HG03159 (cell line): ENCODE data around the gene RNPS1.
A peak's percentile ranks its signal among the peaks of the same experiment; 100 is the strongest.

Source experiments
- ATAC-seq: cut with Tn5 transposase; IDR thresholded peaks from one replicate; pipeline ENCODE4 v1.9.1; 2021; ENCODE audit warnings: mild to moderate bottlenecking, moderate library complexity; ENCODE audit not compliant: unreplicated experiment

RNPS1 gene, protein sequence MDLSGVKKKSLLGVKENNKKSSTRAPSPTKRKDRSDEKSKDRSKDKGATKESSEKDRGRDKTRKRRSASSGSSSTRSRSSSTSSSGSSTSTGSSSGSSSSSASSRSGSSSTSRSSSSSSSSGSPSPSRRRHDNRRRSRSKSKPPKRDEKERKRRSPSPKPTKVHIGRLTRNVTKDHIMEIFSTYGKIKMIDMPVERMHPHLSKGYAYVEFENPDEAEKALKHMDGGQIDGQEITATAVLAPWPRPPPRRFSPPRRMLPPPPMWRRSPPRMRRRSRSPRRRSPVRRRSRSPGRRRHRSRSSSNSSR

DNA sequence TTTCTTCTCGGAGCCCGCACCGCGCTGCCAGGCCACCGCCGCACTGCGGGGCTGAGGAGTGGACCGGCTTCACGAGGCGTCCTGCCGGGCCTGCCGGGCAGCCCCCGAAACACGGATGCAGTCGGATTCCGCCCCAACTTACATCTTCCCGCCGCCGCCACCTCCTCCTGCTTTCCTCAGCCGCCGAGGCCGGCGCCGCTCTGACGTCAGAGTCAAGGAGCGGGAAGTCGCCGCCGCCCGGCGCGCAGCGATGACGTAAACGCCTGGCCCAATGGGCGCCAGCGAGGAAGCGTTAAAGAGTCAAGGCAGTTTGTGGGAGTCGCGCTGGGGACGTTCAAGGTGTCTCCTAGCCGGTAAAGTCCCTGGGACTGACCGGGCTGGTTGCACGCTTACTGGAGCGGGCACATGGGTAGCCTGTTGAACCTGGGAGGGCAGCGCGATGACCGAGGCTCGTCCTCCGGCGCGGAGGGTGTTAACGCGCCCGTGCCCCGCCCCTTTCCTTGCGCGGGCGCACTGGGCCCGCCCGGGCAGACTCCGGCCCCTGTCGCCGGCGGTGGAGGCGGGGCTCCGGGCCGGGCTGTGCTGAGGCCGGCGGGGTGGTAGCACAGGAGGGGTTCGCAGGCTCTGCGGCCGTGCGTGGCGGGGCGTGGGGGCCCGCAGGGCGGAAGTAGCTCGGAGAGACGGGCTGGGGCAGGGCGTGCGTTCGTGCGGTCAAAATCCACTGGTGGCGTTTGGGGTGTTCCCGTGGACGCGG lies at the start of gene RNPS1:
RNPS1 (minus strand) TSS at position 214 of the 754 bp plus-strand sequence. CDS start 3,483 bp downstream, outside the sequence.
- peak; percentile 74 for ATAC-seq

DNA sequence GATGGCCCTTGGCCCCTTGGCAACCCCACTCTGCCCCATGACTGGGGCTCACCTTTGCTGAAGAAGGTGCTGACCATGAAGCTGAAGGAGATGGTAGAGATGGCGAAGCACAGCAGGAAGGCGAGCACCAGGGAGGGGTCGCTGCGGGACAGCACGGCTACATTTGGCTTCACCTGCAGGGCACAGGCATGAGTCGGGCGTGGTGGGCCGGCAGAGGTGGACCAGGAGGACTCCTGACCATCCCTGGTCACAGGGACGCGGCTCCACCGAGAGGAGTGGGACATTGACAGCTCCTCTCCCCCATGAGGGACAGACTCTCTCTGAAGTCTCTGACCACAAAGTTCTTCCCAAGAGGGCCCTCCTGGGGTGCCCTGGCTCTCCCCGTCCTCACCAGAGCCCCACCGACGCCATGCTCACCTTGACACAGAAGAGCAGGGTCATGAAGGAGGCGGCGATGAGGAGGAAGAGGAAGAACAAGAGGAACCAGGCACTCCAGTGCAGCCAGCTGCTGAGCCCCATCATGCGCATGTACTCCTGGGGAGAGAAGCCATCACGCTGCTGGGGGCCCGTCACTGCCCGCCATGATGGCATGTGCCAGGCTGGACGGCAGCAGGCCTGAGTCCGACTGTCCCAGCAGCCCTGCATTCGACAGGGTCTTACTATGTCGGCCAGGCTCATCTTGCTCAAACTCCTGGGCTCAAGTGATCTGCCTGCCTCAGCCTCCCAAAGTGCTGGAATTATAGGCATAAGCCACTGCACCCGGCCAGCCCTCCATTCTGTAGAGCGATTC lies 49.5 kb upstream of the RNPS1 start:
- ATAC-seq, result no peak

DNA sequence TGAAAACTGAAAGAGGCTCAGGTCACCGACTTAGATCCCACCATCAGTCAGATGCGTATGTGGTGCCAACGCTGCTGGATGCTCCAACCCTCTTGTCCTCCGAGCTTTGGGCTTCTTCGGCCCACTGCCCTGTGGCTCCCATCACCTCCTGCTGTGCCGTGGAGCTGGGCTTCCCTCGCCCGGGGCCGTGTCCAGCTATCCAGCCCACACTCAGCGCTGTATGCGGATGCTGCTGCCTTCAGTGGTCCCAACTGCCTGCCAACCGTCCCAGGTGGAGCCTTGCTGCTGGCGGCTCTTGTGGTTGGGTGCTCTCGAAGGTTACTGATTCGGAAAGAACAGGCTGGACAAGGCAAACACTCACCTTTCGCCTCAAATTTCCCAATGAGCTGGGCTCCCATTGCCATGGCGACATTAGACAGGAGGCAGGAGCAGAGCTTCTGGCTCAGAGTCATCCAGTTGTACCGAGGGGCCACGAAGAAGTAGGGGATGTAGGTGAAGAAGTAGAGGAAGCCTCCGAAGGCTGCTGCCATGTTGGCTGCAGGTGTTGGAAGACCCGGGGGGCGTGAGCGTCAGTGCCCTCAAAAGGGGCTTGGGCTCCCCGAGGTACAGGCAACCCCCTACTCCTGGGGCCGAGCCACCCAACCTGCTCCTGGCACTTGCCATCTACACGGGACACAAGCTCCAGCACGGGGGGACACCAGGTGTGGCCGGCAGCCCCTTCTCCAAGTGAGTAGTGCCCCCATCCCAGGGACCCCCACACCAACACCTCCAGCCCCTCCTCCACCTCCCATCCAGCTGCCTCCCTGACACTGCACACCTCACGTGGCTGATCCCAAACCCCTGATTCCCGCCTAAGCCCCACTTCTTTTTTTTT lies 40.4 kb upstream of the RNPS1 start:
- no peak for ATAC-seq

DNA sequence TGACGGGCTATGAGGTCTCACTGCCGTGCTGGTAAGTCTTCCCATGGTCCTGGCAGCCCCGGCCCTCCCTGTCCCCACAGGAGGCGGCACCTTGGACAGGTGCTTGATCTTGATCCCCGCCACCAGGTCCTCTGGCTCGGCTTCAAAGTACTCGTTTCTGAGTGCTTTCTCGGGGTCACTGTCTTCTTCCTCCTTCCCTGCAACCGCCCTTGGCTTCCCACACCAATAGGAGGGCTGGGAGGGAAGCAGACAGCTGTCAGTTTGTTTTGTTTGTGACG lies 31.9 kb upstream of the RNPS1 start:
- ATAC-seq, result no peak

DNA sequence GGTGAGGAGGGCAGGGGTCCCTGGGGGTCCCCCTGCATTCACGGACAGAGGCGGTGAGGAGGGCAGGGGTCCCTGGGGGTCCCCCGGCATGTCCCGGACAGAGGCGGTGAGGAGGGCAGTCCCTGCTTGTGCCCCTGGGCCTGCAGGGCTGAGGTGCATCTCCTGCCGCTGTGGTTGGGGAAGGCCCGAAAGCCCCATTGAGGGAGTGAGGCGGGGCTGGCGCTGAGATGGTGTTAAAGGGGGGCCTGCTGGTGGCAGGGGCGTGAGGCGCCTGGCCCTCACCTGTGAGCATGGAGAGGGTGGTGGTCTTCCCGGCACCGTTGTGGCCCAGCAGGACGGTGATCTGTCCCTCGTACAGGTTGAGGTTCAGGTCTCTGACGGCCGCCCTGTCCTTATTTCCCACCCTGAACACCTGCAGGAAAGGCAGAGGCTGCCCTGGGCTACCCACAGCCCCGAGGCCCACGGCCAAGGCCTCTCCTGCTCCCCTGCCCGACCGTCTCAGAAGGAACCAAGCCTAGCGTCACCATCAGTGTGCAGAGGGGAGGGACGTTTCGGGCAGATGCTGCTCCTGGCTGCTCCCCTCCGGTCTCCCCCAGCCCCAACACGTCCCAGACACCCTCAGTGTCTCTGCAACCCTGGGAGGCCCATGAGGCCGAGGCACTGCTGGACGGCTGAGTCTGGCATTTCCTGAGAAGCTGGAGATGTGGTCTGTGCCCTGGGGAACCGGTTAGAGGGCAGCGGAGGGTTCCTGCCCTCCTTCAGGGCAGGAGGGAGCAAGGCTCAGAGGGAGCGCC lies 31.4 kb upstream of the RNPS1 start:
- no peak for ATAC-seq

DNA sequence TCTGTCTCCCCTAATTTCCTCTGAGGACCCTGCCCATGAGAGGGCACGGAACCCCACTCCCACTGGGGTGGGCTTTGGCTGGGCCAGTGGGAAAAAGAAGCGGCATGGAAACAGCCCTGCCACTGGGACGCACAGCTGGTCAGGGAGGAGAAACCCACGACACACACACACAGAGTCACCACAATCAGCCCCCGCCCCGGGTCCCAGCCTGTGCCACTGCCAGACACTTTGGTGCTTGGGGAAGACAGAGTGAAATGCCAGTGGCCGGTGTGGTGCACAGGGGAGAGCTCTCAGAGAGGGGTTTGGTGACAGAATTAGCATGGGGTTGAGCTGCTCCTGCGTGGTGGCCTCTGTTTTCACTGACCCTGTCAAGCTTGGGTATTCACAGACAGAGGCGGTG lies 30.7 kb upstream of the RNPS1 start:
- no peak for ATAC-seq

DNA sequence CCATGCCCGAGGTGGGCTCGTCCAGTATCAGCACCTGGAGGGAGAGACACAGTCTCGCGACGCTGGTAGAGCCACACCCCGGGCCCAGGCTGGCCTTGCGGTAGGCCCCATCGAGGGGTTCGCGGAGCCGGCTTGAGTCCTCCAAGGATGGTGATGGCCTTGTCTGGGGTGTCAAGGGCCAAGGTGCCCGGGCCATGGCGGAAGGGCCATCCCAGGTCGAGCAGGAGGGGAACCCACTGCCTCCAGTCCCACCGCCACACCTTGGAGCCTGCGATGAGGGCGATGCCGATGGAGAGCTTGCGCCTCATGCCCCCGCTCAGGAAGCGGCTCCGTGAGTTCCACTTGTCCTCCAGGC lies 29.6 kb upstream of the RNPS1 start:
- no peak for ATAC-seq

DNA sequence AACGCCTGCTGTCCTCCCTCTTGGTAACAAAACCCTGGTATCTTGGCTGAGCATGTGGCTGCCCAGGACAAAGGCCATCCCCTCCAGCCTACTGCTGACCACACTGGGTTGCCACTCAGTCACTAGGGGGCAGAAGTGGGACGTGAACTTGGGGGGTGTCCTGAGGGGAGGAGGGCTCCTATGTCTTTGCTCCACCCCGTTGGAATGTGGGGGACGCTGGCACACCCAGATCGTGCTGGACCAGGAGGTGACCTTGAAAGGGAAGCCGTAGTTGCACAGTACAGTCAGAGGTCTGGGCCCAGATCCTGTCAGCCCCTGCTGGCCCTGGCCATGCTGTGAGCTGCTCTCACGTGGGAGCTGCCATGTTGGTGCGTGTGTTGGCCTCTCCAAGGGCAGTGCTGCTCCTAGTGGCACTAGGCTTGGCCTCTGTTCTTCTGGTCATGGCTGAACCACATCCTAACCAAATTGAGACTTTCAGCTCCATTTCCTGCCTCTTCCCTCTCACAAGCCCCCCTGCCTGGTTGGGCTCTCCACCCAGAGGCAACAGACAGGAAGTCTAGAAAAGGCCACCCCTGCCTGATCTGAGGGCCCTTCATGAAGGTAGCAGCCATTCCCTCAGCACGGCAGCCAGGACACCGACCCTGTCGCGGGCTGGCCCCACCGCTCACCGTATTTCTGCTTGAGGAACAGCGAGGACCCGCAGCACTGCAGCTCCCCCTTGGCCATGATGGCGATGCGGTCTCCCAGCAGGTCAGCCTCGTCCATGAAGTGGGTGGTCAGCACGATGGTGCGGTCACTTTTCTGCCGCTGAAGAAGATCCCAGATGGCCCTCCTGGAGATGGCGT lies 29.0 kb upstream of the RNPS1 start:
- ATAC-seq, result no peak

DNA sequence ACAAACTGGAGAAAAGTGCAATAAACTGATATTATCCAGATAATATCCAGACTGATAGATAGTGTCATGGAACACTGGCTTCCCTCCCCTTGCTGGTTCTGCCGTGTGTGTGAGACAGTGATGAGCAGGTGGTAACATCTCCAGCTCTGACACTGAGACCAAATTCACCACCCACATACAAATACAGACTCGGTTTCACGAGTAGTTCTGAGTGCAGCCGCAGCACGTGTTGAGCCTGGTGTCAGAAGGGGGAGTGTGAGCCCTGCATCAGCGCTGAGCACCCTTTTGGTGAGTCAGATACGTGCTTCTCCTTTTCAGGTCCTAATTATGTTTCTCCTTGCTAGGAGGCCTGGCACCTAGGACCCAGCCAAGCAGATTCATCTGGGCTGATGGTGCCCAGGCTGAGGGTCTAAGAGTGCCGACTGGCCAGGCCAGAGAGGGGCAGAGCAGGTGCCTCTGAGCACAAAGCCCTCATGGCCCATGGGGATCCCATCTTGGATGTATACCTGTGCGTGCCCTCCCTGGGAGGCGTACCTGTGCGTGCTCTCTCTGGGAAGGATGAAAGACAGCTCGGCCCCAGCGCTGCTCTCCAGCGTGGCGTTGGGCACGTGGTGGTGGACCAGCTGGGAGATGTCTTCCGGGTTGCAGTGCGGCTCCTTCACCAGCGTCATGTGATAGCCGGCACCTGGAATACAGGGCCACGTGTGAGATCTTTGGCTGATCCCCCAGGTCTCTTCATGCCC lies 27.3 kb upstream of the RNPS1 start:
- no peak for ATAC-seq

DNA sequence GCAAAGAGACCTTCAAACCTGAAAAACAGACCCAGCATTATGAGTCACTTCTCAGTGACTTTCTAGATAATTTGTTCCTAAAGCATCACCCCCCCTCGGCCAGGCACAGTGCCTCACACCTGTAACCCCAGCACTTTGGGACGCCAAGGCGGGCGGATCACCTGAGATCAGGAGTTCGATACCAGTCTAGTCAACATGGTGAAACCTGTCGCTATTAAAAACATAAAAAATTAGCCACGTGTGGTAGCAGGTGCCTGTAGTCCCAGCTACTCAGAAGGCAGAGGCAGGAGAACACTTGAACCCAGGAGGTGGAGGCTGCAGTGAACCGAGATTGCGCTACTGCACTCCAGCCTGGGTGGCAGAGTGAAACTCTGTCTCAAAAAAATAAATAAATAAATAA lies 24.3 kb upstream of the RNPS1 start:
- no peak for ATAC-seq

DNA sequence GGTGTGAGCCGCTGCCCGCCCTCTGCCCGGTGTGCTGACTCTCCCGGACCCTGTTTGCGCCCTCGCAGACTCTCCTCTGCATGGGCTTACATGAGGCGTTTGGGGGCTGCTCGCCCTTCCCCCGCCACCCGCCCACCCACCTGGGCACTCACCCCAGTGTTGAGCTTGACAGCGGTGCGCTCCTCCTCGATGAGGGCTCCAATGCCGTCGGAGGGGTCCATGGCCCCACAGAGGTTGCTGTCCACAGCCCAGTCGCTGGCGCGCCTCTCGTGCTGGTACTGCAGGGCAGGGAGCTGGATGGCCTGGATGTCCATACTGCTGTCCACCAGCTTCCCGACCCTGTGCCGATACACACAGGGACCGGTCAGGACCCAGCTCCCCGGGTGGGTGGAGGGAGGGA lies 21.4 kb upstream of the RNPS1 start:
- ATAC-seq, result no peak

DNA sequence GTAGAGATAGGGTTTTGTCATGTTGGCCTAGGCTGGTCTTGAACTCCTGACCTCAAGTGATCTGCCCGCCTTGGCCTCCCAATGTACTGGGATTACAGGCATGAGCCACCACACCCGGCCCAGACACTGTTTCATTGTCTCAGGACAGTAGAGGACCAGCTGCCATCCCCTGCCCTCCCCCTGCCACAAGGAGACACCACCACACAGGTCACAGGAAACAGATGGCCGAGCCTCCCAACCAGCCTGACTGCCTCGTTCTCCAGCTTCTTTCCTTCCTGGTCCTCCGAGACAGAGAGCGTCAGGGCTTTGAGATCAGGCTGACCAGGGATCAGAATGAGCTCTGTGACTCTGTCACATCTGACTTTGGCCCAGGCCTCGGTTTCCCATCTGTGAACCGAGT lies 20.8 kb upstream of the RNPS1 start:
- no peak for ATAC-seq

DNA sequence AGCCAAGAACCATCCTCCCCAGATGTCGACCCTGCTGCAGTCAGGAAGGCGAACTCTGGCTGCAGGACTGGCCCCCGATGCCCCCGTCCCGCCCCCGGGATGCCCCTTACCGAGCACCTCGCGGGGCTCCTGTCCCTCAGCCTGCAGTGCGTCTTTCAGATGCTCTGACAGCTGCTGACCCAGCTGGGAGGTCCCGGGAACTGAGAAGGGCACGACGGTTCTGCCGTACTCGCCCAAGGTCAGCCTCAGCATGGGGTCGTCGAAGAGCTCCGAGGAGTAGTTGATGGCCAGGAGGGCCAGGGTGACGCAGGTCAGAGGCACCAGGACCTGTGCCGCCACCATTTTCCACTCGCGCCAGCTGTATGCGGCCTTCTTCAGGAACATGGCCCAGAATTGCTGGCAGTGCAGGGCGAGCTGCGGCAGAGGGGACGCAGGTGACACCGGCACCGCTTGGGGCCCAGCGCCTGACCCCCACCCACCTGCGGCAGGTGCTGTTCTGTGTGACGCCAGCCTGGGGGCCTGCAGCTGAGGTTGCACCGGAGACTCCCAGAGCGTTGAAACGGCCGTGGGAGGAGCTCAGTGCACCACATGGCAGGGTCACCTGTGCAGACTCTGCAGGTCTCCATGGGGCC lies 20.1 kb upstream of the RNPS1 start:
- ATAC-seq, result no peak

DNA sequence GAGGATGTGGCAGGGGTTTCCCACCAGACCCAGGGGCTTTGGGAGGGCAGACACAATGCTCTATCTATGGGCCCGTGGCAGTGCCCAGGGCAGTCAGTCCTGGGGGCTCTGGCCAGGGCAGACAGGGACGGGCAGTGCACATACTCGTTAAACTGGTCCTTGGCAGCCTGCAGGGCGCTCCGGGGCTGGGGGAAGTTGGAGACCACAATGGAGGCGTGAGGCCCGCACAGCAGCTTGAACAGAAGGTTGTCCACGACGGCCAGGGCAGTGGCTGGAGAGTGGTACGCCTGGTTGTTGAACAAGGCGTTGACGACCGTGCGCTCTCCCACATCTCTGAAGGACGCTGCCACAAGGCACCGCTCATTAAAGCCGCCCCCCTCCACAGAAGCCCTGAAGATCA lies 18.6 kb upstream of the RNPS1 start:
- ATAC-seq, result no peak

DNA sequence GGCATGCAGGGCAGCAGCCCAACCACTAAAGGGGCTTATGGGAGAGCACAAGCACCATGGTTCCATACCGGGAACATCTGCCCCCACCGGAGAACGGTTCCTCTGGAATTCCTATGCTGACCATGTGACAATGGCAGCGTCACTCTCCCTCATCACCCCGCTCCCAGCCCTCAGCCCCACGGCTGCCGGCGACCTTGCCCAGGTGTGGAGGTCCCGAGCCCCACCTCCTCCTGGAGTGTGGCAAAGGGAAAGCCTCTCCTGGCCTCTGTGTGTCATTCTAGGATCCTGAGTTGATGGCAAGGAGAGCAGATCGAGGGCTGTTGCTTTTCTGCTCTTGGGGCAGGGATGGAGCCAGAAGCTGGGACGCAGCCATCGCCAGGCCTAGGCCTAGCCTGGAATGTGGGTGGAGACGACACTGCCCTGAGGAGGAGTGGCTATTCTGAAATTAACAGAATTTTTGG lies 17.8 kb upstream of the RNPS1 start:
- ATAC-seq, result no peak

DNA sequence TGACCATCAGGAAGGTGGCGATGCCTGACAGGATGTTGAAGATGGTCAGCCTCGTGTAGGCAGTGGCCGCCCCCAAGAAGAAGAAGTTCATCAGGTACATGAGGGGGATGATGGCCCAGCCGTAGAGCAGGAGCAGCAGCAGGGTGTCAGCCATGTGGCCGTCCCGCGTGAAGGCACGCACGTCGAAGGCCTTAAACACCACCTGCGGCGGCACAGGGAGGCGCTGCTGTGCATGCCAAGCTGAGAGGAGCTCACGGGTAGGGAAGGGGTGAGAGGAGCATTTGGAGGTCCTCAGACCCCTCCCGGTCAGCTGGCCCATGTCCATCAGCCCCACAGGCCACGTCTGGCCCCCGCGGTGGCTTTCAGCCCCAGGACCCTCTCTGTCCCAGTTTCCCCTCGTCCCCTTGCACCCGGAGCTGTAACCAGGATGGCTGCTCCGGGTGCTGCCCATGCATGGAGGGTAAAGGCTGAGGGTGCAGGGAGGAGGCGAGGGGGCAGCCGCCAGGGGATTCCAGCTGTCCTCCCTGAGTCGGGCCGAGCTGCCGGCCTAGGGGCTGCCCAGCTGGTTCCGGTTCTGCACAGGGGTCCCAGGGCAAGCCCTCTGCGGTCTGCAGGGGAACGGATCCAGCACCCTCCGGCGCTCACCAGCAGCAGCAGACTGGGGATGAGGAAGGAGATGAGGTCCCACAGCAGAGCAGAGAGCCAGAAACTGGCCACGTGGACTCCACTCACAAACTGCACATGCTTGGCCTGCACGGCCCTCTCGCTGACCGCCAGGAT lies 17.1 kb upstream of the RNPS1 start:
- no peak for ATAC-seq

DNA sequence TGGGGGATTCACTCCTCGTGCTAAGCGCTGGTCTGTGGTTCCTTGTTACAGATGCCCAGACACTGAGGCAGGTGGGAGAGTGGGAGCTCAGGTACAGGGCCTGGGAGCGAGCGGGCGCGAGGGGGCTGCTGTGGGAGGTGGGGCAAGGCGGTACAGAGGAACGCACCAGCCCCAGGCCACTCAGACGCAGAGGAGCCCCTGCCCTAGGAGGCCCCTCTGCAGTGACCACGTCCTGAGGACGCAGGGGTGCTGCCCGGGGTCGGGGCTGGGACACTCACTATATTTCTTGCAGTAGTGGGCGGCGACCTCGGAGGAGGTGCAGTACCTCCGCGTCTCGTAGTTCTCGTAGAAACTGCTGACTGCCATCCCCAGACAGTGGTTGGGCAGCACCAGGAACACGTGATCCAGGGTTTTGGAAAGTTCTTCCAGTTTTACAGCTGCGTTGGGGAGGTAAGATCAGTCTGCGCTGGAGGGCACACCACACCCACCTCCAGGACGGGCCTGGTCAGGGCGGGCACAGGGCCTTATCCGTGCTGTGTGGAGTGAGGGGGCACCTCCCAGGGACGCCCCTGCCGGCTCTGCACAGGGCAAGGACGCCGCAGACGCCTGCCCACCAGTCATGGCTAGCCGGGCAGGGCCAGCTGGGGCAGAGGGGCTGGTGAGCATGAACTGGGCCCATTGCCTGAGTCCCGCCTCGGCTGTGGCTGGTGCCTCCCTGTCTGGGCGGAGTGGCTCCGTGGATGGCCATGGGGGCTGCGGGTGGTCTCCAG lies 16.3 kb upstream of the RNPS1 start:
- no peak for ATAC-seq
